Osteoblast (primary cell): ENCODE data around the gene CNR2. TPM values are rescaled to one million over a fixed set of nuclear protein-coding genes. Genes with fewer than 3 reads are reported as not detected.

Experiments
- DNase-seq: peaks from one replicate; pipeline ENCODE4 v3.0.0; 2011; ENCODE audit warnings: low spot score, mixed read lengths; ENCODE audit not compliant: insufficient read length; ENCODE audit errors: missing footprints
- H2AFZ ChIP-seq: 2 replicates; pipeline ENCODE4 v1.6.0; 2011; ENCODE audit warnings: mild to moderate bottlenecking, low read length
- H3K27ac ChIP-seq: 2 replicates; pipeline ENCODE4 v1.5.1; 2011; ENCODE audit warnings: mild to moderate bottlenecking, low read depth, low read length, moderate library complexity
- H3K27me3 ChIP-seq: 2 replicates; pipeline ENCODE4 v1.6.0; 2012; ENCODE audit warnings: mild to moderate bottlenecking, control low read depth, inconsistent platforms, low read length, moderate library complexity; ENCODE audit not compliant: insufficient read depth
- H3K36me3 ChIP-seq: 2 replicates; pipeline ENCODE4 v1.5.1; 2011; ENCODE audit warnings: mild to moderate bottlenecking, low read length, control low read depth, moderate library complexity; ENCODE audit not compliant: insufficient read depth
- H3K4me1 ChIP-seq: 2 replicates; pipeline ENCODE4 v1.5.1; 2011; ENCODE audit warnings: mild to moderate bottlenecking, low read length, control low read depth, moderate library complexity; ENCODE audit not compliant: insufficient read depth
- H3K4me2 ChIP-seq: 2 replicates; pipeline ENCODE4 v1.6.0; 2011; ENCODE audit warnings: mild to moderate bottlenecking, low read length; ENCODE audit not compliant: insufficient read depth
- H3K4me3 ChIP-seq: fragments of 200-600 bp; sonication (generic); 3 replicates; pipeline ENCODE4 v1.5.1; 2012; ENCODE audit warnings: mild to moderate bottlenecking, low read length, inconsistent platforms; ENCODE audit not compliant: insufficient read depth
- H3K79me2 ChIP-seq: 2 replicates; pipeline ENCODE4 v1.6.0; 2012; ENCODE audit warnings: mild to moderate bottlenecking, low read length, control low read depth, inconsistent platforms; ENCODE audit not compliant: insufficient read depth
- H3K9me3 ChIP-seq: 2 replicates; pipeline ENCODE4 v1.5.1; 2011; ENCODE audit warnings: low read depth, low read length, control low read depth
- H4K20me1 ChIP-seq: 2 replicates; pipeline ENCODE4 v1.6.0; 2012; ENCODE audit warnings: mild to moderate bottlenecking, low read length, control low read depth; ENCODE audit not compliant: insufficient read depth
- CTCF ChIP-seq: IDR thresholded peaks from 2 replicates; pipeline ENCODE4 v1.5.1; 2011; ENCODE audit warnings: mild to moderate bottlenecking, low read depth, low read length, moderate library complexity; ENCODE audit errors: extremely low read depth
- total RNA-seq: library from RNA; depleted of rRNA; stranded (reverse); fragments of >200 nt; gene quantifications from 2 replicates; pipeline ENCODE4 v1.2.3, GENCODE V29; 2012

Gene CNR2
- total RNA-seq, 1 donor, result not detected

- H3K36me3 ChIP-seq, result no peaks in the 10 kb centered on the region
- no peak overlapping the region for H2AFZ ChIP-seq
- no peaks in the 10 kb centered on the region for H3K79me2 ChIP-seq
- H3K27ac ChIP-seq, result no peak overlapping the region
- no peaks in the 10 kb centered on the region for H4K20me1 ChIP-seq
- no peak for TF ChIP-seq CTCF
- no peak overlapping the region for H3K4me2 ChIP-seq
- H3K27me3 ChIP-seq, result peaks cover 10% of the 10 kb centered on the region
- DNase-seq, result no peak
- no peaks in the 10 kb centered on the region for H3K4me1 ChIP-seq
- H3K9me3 ChIP-seq, result no peaks in the 10 kb centered on the region
- H3K4me3 ChIP-seq, result no peak overlapping the region
Observed at GRCh38 chr1:23885222-23885621, 27.9 kb downstream of the CNR2 start.

GRCh38 chr1:23882746-23883145, 30.4 kb downstream of the CNR2 start:
- no peaks in the 10 kb centered on the region for H3K27me3 ChIP-seq
- no peak overlapping the region for H2AFZ ChIP-seq
- H3K4me1 ChIP-seq, result no peaks in the 10 kb centered on the region
- no peaks in the 10 kb centered on the region for H3K79me2 ChIP-seq
- no peak overlapping the region for H3K27ac ChIP-seq
- H3K36me3 ChIP-seq, result no peaks in the 10 kb centered on the region
- no peaks in the 10 kb centered on the region for H4K20me1 ChIP-seq
- no peak overlapping the region for H3K4me2 ChIP-seq
- peaks cover 10% of the 10 kb centered on the region for H3K9me3 ChIP-seq
- TF ChIP-seq CTCF, result no peak
- H3K4me3 ChIP-seq, result no peak overlapping the region
- no peak for DNase-seq

DNA sequence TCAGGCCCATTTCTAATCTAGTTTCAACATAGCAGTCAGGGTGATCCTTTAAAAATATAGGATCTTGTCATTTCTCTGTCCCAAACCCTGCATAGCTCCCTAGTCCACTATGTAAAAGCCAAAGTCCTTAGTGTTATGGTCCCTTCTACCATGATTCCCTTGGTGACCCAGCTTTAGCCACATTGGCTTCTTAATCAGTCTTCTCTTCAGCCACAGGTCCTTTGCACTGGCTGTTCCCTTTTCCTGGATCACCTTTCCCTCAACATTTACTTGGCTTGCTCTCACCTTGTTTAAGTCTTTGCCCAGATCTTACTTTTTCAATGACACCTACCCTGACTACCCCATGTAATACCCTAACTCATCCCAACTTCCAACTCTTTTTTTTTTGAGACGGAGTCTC, 33.4 kb downstream of the CNR2 start:
- no peak overlapping the region for H3K27ac ChIP-seq
- TF ChIP-seq CTCF, result no peak
- no peak overlapping the region for H2AFZ ChIP-seq
- peaks cover 5% of the 10 kb centered on the region for H3K27me3 ChIP-seq
- H3K36me3 ChIP-seq, result no peaks in the 10 kb centered on the region
- DNase-seq, result no peak
- no peaks in the 10 kb centered on the region for H3K79me2 ChIP-seq
- no peak overlapping the region for H3K4me2 ChIP-seq
- H4K20me1 ChIP-seq, result no peaks in the 10 kb centered on the region
- H3K4me1 ChIP-seq, result no peaks in the 10 kb centered on the region
- no peak overlapping the region for H3K4me3 ChIP-seq
- peaks cover 10% of the 10 kb centered on the region for H3K9me3 ChIP-seq

DNA sequence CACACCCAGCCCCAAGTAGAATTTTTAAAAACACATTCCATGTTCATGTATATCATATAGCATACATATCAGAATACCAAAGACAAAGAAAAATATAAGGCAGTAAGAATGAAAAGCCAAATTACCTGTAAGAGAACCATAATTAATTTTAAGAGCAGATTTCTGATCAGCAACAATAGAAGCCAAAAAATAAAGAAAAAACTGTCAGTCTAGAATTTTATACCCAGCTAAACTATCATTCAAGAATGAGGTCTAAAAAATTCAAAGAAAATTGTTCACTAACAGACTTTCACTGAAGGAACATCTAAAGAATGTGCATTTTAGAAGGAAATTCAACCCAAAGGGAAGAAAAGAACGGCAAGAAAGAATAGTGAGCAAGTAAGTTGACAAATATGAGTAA, 34.5 kb downstream of the CNR2 start:
- TF ChIP-seq CTCF, result no peak
- no peak overlapping the region for H3K4me2 ChIP-seq
- H3K36me3 ChIP-seq, result no peaks in the 10 kb centered on the region
- no peak overlapping the region for H3K27ac ChIP-seq
- no peaks in the 10 kb centered on the region for H4K20me1 ChIP-seq
- peaks cover 5% of the 10 kb centered on the region for H3K27me3 ChIP-seq
- no peak overlapping the region for H2AFZ ChIP-seq
- no peaks in the 10 kb centered on the region for H3K4me1 ChIP-seq
- peaks cover 10% of the 10 kb centered on the region for H3K9me3 ChIP-seq
- DNase-seq, result no peak
- H3K4me3 ChIP-seq, result no peak overlapping the region
- H3K79me2 ChIP-seq, result no peaks in the 10 kb centered on the region
